Stimulated activated CD4-positive, alpha-beta T cell treated with anti-CD3 and anti-CD28 coated beads, Interleukin-1b, Interleukin-23, amount 100 ng/mL, for 48 hours (primary cell): ENCODE measurements around the gene MPIG6B.
A peak's percentile ranks its signal among the peaks of the same experiment; 100 is the strongest.

Experiments used
- DNase-seq: peaks from one replicate; pipeline ENCODE4 v3.0.0-alpha.2; 2020

MPIG6B gene

DNA sequence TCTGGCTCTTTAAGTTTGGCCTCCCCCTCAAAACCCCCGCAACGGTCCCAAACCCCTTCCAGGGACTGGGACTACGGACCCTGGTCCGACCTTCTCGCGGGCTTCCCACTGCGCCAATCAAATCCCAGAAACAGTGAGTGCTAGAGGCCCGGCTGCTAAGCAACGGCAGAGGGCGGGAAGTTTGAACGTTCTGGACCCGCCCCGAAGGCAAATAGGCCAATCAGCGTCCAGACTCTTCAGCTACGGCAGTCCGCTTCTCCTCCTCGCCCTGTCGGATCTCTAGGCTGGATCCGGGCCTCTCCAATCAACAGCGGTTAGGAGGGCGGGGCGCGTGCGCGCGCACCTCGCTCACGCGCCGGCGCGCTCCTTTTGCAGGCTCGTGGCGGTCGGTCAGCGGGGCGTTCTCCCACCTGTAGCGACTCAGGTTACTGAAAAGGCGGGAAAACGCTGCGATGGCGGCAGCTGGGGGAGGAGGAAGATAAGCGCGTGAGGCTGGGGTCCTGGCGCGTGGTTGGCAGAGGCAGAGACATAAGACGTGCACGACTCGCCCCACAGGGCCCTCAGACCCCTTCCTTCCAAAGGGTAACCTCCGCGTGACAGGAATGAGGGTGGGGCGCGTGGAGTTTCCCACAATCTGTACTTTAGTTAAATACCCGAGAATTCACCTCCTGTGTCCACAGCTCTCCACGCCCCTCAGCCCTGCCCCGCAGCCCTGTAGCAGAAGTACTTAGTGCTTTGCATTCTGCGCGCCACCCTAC is 16.6 kb downstream of the MPIG6B start, which contains the start of gene MSH5:
TSS of gene MSH5 (plus strand) at position 367 of the 758 bp plus-strand sequence. CDS start 462 bp downstream, outside the sequence.
- peak; percentile 98 for DNase-seq

DNA sequence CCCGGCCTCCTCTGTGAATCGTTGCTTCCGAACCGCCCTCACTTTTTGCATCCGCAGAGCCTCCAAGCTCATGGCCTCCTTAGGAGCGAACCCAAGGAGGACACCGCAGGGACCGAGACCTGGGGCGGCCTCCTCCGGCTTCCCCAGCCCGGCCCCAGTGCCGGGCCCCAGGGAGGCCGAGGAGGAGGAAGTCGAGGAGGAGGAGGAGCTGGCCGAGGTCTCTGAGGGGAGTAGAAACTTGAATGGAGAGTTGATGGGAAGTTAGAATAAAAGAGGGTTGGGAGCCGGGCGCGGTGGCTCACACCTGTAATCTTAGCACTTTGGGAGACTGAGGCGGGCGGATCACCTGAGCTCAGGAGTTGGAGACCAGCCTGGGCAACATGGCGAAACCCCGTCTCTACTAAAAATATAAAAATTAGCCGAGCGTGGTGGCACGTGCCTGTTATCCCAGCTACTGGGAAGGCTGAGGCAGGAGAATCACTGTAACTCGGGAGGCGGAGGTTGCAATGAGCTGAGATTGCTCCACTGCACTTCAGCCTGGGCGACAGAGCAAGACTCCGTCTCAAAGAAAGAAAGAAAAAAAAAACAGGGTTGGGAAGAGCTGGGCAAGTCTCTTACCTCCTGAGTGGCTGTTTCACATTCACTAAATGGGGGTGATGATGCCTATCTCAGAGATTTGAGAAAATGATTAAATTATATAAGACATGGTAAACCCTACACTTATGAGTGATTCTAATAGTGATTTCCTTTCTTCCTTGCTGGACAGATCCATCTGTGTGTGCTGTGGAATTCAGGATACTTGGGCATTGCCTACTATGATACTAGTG is 17.4 kb downstream of the MPIG6B start:
- DNase-seq = no peak

DNA sequence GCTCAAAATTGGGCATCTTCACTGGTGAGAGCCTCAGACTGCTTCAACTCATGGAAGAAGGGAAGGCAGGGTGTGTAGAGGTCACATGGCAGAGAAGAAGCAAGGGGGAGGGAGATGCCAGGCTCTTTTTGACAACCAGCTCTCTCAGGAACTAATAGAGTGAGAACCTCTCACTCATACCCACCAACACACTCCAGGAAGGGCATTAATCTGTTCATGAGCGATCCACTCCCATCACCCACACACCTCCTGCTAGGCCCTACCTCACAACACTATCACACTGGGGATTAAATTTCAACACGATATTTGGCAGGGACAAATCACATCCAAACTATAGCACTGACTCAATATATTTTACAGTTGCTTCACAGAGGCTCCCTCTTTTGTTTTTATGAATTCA is 18.6 kb downstream of the MPIG6B start:
- DNase-seq = no peak

DNA sequence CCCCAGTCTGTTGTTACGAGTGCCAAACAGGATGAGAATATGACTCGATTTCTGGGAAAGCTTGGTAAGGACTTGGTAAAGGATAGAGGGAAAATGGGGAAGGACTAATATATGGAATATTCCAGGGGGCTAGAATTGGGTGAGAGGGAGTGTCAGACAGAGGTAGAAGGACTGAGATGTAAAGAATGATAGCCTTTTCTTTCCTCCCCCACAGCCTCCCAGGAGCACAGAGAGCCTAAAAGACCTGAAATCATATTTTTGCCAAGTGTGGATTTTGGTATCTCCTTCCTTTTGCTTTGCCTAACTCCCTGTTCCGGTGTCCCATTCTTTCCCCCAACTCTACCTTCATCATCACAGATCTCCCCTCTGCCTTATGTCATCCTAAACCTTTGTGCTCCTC is 19.7 kb downstream of the MPIG6B start:
- no peak for DNase-seq

DNA sequence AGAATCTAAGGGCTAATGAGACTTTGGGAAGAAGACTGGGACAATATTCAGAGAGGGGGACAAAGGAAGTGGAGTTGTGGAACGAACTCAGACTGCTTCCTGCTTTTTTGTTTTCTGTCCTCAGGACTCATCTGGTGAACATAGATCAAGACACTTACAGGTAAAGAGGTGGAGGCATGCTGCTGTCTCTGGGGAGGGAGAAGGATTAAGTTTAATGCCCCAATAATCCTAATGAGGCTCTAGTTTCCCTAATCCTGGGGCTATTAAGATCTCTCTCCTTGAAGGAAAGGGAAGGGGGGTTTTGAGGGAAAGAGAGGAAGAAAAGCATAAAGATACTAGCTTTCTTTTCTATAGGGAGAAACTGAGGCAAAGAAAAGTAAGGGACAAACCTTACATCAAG is 21.2 kb downstream of the MPIG6B start:
- no peak for DNase-seq

DNA sequence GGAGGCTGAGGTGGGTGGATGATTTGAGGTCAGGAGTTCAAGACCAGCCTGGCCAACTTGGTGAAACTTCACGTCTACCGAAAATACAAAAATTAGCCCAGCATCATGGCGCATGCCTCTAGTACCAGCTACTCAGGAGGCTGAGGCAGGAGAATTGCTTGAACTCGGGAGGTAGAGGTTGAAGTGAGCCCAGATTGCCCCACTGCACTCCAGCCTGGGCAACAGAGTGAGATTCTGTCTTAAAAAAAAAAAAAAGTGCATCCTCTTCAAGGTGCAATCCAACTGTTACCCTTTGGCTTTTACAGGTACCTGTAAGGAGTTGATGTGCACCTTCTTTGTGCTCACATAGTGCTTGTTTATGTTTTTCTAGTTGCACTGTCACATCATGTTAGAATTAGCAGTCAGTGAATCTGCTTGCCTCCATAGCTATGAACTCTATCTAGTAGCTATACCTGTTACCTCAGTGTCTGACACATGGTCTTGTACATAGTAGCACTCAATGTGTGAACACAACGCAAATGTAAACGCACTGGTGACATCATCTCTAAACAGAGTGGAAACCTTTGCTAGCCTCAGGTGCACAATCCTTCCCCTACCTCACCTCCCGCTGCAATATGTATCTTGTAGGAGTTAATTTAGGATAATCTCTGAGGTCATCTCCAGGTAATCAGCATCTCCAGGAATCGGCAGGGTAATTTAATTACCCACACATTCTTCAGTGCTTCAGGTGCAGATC is 26.3 kb downstream of the MPIG6B start:
- no peak for DNase-seq

DNA sequence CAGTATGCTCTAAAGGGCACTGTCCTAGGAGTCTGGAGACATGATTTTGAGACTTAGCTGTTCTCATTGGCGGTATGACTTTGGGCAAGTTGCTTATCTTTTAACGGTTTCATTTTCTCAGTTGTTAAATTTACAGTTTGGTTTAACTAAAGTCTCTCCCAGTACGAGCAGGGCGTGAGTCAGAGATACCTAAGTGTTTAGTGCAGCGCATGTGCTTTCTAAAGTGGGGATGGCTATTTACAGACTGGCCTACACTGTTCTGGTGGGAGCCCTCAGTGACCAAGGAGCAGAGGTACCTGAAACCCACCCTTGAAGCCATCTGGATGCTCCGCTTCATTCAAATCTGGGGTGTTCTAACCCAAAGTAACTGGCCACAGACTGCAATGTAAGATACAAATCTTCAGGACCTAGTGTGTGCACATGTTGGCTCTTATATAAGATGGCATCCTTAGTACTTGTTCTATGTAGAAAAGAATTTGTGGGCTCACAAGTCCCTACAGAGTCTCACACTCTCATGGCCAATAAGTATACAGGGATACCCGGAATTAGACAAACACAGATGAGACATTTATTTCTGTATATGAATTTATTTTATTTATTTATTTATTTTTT is 27.3 kb downstream of the MPIG6B start:
- DNase-seq = no peak

DNA sequence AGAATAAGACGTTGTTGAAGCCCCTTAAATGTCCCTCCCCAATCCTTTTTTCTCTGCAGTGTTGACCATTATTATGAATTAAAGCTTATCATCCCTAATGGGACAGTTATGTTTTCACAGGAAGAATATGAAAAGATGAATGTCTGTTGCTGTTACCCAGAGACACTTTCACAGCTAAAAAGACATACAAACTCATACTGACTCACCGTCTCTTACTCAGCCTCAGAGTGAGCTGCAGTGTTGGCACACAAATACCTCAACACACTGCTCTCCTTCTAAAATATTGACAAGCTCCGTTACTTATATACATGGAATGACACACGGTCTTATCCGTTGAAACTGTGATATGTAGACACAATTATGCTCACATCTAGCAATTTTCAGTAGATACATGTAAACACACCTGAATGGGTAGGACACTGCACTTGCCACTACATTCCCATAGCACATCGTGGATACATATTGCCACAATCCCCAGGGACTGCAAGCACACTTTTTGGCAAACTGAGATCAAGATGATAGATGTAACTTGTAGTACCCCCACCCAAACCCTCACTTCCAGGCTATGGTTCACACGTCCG is 29.7 kb downstream of the MPIG6B start:
- DNase-seq = no peak

DNA sequence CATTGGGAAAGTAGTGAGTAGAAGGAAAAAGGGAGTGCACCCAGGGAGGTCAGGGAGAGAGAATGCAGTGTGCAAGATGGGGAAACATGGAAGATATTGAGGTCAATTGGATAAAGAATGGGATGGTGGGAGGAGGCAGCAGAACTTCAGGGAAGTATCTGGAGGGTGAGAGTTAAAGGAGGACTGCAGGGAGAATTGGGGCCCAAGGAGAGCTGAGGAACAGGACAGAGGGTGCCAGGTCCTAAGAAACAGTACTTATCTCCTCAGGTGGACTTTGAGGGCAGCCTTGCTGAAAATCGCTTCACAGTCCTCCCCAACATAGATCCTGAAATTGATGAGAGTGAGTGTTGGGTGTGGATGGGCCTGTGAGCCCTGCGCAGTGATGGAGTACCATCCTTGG is 35.1 kb downstream of the MPIG6B start:
- no peak for DNase-seq

DNA sequence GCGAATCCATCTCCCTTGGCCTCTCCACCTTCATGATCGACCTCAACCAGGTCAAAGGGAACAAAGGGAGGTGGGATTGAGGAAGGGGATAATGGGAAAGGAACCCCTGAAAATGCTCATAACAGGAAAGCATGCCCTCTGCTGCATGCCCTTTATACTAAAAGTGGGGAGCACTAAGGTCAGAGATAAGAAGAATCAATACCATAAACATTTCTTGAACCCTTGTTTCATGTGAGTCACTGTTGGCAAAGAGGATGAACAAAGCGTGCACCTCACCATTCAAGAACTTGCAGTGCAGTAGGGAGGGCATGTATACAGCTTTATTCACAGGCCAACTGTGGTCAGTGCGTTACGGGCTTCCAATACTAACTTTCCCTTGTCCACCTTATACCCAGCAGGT is 37.6 kb downstream of the MPIG6B start:
- no peak for DNase-seq

DNA sequence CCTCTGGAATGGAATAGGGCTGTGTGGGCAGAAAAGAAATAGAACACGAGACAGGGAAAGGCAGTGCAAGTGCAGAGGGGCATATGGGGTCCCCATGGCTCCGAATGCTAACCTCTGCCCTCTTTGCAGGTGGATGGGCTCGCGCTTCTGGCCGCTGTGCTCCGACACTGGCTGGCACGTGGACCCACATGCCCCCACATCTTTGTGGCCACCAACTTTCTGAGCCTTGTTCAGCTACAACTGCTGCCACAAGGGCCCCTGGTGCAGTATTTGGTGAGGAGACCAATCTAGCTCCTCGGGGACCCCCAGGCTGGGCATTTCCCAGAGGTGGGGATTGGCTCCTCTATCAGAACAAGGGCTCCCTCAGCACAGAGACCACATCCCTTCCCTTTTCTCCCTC is 38.2 kb downstream of the MPIG6B start:
- no peak for DNase-seq

DNA sequence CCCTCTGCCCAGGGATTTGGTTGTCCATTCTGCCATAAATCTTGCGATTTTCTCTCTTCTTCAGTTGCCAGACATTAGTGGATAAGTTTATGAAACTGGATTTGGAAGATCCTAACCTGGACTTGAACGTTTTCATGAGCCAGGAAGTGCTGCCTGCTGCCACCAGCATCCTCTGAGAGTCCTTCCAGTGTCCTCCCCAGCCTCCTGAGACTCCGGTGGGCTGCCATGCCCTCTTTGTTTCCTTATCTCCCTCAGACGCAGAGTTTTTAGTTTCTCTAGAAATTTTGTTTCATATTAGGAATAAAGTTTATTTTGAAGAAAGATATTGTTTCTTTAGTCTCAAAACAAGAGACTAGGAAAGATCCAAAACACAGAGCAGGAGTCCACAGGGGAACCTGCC is 39.2 kb downstream of the MPIG6B start, which contains the start of gene SAPCD1:
TSS of gene SAPCD1 (plus strand) at position 301 of the 400 bp plus-strand sequence. CDS start 399 bp downstream, outside the sequence.
- no peak for DNase-seq

DNA sequence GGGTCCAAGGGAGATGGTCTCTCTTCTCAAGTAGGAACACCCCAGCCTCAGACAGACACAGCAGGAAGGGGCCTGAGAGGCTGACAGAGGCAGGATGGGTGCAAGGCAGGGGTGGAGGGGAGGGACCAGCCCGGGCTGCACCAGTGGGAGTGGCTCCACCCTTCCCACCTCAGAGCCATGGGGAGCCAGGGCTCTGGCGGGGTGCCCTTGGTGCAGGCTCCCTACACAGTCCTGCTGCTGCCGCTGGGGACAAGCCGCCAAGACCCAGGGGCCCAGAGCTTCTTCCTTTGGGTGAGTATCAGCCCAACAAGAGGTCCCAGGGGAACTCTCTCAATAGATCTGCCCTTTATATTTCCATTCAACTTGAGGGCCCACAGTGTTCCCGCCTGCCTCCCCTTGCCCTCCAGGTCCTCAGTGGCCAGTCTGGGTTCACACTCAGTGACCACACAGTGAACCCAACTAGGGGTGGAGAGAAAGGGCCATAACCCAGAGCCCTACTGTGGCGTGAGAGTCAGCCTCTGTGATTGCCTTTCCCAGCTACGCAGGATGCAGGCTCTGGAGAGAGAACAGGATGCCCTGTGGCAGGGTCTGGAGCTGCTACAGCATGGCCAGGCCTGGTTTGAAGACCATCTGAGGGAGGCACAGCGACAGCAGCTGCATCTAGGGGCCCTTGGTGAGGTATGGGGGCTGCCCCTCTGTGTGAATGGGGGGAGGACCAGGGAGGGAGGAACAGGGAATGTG is 39.9 kb downstream of the MPIG6B start:
- no peak for DNase-seq

DNA sequence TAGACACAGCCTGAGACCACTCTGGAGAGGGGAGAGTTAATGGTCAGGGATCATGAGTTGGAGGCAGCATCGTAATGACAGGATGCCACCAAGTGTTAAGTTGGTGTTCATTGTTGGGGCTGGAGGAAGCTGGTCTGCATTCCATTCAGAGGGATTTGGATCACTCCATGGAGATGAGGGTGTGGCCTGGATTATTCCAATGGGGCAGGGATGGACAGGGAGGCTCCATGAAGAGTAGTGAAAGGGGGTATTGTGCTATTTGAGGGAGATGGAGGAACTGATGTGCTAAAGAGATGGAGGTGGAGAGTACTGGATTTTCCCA is 40.4 kb downstream of the MPIG6B start:
- DNase-seq = no peak

DNA sequence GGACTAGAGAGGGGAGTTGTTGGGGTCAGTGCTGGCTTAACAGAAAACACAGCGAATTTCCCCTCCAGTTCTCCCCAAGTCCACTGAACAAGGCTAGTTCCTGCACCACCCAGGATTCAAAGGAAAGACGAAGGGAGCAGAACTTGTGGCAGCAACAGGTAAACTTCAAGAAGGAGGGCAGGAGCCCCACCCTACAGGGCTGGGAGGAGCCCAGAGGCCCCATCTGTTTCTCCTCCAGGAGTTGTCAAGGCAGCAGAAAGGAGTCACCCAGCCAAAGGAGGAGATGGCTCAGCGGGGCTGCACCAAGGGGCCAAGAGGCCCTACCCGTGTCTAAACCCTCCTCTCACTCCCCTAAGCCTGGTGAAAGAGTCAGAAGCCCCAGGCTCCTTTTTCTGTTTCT is 41.0 kb downstream of the MPIG6B start:
- DNase-seq = no peak

DNA sequence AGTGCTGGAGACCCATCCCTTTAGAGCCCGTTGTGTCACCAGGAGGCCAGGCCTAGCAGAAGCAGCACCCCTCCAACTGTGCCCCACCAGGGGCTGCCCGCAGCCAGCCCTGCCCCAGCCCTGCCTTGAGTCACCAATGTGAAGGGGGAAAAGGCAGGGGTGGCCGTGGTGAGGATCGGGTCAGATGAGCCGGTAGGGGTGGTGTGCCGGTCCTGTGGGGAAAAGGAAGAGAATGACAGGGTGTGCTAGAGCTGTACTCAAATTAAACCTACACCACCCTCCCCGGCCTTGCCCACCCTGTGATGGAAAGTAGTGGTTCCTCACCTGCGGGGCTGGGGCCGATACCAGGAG is 42.4 kb downstream of the MPIG6B start:
- no peak for DNase-seq

DNA sequence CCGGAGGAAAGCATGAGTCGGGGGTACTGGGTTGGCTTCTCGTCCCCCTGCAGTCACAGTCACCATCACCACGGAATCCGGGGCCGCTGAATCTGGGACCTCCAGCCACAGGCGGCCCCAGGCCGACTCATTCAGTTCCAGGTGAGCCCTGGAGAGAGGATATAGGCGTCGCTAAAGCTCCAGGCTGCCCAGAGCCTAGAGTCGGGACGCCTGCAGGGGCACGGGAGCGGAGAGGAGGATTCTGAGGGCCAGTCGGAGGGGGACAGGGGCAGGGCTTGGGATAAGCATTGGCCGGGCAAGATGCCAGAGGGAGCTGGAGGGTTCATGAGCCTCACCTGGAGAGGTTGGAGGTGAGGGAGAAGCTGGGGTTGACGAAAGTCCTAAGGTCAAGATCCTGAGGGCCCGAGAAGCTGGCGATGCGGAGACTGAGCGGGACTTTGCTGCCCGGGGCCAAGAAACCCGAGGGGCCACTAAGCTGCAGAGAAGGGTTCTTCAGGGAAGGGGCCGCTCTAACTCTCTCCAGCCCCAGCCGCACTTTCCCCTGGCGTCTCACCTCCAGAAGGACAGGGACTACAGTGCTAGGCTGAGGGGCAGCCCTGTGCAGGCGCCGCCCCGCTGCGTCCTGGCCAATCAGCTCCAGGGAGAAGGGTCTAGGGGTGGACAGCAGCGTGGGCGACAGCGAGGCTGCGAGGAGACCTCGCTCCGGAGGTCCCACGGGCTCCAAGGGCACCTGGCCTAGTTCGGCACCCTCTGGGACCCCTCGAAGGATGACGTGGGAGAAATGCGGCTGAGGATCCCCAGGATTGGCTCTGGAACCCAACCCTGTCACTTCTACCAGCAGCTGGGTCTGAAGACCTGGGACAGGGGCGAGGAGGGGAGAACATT is 43.0 kb downstream of the MPIG6B start:
- DNase-seq = no peak

DNA sequence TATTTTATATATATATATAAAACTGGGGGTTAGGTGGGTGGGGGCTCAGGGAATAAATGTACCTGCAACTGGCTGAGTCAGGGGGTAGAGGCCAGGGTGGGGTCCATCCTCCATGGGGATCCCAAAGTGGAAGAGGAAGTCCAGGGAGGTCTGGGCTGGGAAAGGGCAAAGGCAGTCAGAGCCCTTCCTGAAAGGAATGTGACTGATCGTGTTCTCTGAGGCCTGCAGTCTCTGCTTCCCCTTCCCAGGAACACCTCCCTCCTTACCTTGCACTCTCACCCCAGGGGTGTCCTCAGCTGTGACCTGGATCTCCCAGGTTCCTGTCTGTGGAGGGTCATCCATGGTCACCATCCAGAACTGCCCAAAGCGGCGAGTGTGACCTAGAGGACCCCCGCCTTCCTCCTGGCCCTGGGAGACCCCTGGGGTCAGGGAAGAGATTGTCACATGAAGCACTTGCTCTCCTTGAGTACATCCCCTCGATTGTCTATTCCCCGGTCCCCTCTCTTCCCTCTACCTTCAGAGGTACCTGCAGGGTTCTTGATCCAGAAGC is 44.0 kb downstream of the MPIG6B start:
- no peak for DNase-seq

DNA sequence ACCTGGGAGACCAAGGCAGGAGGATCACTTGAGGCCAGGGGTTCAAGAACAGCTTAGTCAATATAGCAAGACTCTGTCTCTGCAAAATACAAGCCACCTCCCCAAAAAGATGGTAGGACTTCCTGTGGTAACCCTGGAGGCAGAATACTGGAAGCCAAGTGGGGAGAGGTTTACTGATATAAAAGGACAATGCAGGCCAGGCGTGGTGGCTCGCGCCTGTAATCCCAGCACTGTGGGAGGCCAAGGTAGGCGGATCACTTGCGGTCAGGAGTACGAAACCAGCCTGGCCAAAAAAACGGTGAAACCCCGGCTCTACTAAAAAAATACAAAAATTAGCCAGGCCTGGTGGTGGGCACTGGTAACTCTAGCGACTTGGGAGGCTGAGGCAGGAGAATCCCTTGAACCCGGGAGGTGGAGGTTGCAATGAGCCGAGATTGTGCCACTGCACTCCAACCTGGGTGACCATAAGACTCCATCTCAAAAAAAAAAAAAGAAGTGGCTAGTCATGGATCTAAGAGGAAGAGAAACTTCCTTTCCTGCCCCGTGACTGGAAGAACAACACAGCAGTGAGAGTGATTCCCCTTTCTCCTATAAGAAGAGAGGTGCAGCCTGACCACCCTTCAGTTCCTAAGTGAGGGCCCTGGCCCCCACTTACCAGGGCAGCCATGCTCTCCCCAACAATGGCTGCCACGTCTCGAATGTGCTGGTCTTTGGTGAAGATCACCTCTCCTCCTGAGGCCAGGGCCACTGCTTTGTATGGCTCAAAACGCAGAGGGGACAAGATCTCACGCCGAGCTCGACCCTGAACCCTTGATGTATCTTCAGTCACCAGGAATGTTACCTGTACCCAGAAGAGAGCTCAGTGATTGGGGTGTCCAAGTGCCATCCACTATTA is 45.4 kb downstream of the MPIG6B start:
- DNase-seq = no peak
